Endothelial cell of umbilical vein (primary cell): ENCODE results near the gene TLX1. TPM values are rescaled to one million over a fixed set of nuclear protein-coding genes. Genes with fewer than 3 reads are reported as not detected.

Source experiments
- BruUV-seq: library from RNA; stranded (reverse); fragments of 400-500 nt; replicated peaks from 2 replicates; lab custom pipeline; 2021; lab: Mats Ljungman, UMichigan
- CTCF ChIA-PET: fragments of 300-600, 350-600 bp; sonication (Branson Sonifier 250); formaldehyde crosslinking; loops from one replicate; lab custom pipeline; 2021; ENCODE audit warnings: antibody characterized with exemption, inconsistent platforms; lab: Charles Lee
- POLR2A ChIA-PET: fragments of 300-600, 350-600 bp; sonication (Branson Sonifier 250); formaldehyde crosslinking; loops from one replicate; lab custom pipeline; 2021; ENCODE audit warnings: antibody characterized with exemption, inconsistent platforms; lab: Charles Lee
- DNase-seq: peaks from one replicate; pipeline ENCODE4 v3.0.0-alpha.2; 2011; ENCODE audit warnings: low read depth, low spot score
- FAIRE-seq: peaks from 2 replicates; lab custom pipeline; 2011; peaks lifted over from hg19 to GRCh38; lab: Jason Lieb, UNC
- H2AFZ ChIP-seq: 2 replicates; pipeline ENCODE4 v1.6.0; 2012; ENCODE audit warnings: low read depth, low read length, control low read depth, inconsistent platforms
- H3K27ac ChIP-seq: 2 replicates; pipeline ENCODE4 v1.5.1; 2011; ENCODE audit warnings: low read depth, mild to moderate bottlenecking, control low read depth, low read length, moderate library complexity; ENCODE audit not compliant: insufficient read depth
- H3K27me3 ChIP-seq, 2 experiments: 2 replicates each; pipeline versions ENCODE4 v1.6.0 to v1.6.1; 2011; ENCODE audit warnings: low read length in 2 of 2, mixed read lengths in 1 of 2; ENCODE audit not compliant: control insufficient read depth in 2 of 2, insufficient read depth in 2 of 2
- H3K36me3 ChIP-seq, 2 experiments: 2 replicates in 1 of 2; 3 replicates in 1 of 2; pipeline ENCODE4 v1.5.1; 2011; ENCODE audit warnings: low read length in 2 of 2, mild to moderate bottlenecking in 1 of 2, moderate library complexity in 1 of 2; ENCODE audit not compliant: control insufficient read depth in 2 of 2, insufficient read depth in 2 of 2; ENCODE audit errors: extremely low read depth in 1 of 2
- H3K4me1 ChIP-seq: 3 replicates; pipeline ENCODE4 v1.5.1; 2011; ENCODE audit warnings: mild to moderate bottlenecking, low read length; ENCODE audit not compliant: control insufficient read depth, insufficient read depth; ENCODE audit errors: extremely low read depth
- H3K4me2 ChIP-seq: 2 replicates; pipeline ENCODE4 v1.6.1; 2011; ENCODE audit warnings: low read length, control low read depth, mixed read lengths; ENCODE audit not compliant: insufficient read depth
- H3K4me3 ChIP-seq, 3 experiments: fragments of 200-600 bp in 1 of 3; sonication (generic), shearing (Covaris generic) in 1 of 3; replicated peaks in 1 of 3; 2 replicates each; pipeline ENCODE4 v1.5.1; 2011 to 2016; ENCODE audit warnings: control low read depth in 3 of 3, low read length in 3 of 3, mild to moderate bottlenecking in 2 of 3, inconsistent platforms in 1 of 3, low read depth in 1 of 3, moderate library complexity in 1 of 3; ENCODE audit not compliant: insufficient read depth in 1 of 3
- H3K79me2 ChIP-seq: 2 replicates; pipeline ENCODE4 v1.6.0; 2012; ENCODE audit warnings: low read length, inconsistent platforms; ENCODE audit not compliant: control insufficient read depth, insufficient read depth
- H3K9ac ChIP-seq: replicated peaks from 2 replicates; pipeline ENCODE3; 2011; ENCODE audit warnings: low read length, control low read depth; ENCODE audit not compliant: insufficient read depth; ENCODE audit errors: extremely low read depth
- H3K9me1 ChIP-seq: replicated peaks from 3 replicates; pipeline ENCODE4 v1.6.0; 2011; ENCODE audit warnings: mild to moderate bottlenecking, low read length; ENCODE audit not compliant: control insufficient read depth, insufficient read depth; ENCODE audit errors: extremely low read depth
- H3K9me3 ChIP-seq: replicated peaks from 2 replicates; pipeline ENCODE4 v1.5.1; 2012; ENCODE audit warnings: low read length, inconsistent platforms; ENCODE audit not compliant: control insufficient read depth, insufficient read depth
- H4K20me1 ChIP-seq: replicated peaks from 2 replicates; pipeline ENCODE3; 2011; ENCODE audit warnings: mild to moderate bottlenecking, low read length; ENCODE audit not compliant: control insufficient read depth, insufficient read depth; ENCODE audit errors: extremely low read depth
- EZH2 ChIP-seq: IDR thresholded peaks from 2 replicates; pipeline ENCODE4 v1.6.1; 2012; ENCODE audit warnings: borderline replicate concordance, low read depth, mild to moderate bottlenecking, moderate library complexity, low read length, inconsistent platforms; ENCODE audit not compliant: severe bottlenecking
- FOS ChIP-seq: IDR thresholded peaks from 2 replicates; pipeline ENCODE4 v1.6.1; 2011; ENCODE audit warnings: mild to moderate bottlenecking, low read length, moderate library complexity, borderline replicate concordance; ENCODE audit not compliant: insufficient read depth
- JUN ChIP-seq: IDR thresholded peaks from 2 replicates; pipeline ENCODE4 v1.6.1; 2011; ENCODE audit warnings: borderline replicate concordance, low read depth; ENCODE audit not compliant: insufficient read length, insufficient read depth
- MYC ChIP-seq: IDR thresholded peaks from one replicate; pipeline ENCODE4 v1.6.1; 2011; ENCODE audit warnings: mild to moderate bottlenecking, low read depth, low read length
- POLR2AphosphoS5 ChIP-seq: IDR thresholded peaks from 2 replicates; pipeline ENCODE4 v1.6.1; 2012; ENCODE audit warnings: low read depth, mild to moderate bottlenecking, control low read depth, low read length, moderate library complexity; ENCODE audit not compliant: insufficient read depth
- dilution Hi-C: fragments of 300-500 bp; cut with MboI; formaldehyde crosslinking; loops from one replicate; pipeline ENCODE4 v1.15.0; 2019; ENCODE audit warnings: low sequenced_read_pairs; ENCODE audit not compliant: extremely low pct_ligation_motif_present
- intact Hi-C: fragments of 100-400 bp; cut with micrococcal nuclease; formaldehyde crosslinking; loops from one replicate; pipeline ENCODE4 v1.10.0; 2022
- polyA plus RNA-seq, 4 experiments: library from polyadenylated mRNA; depleted of rRNA in 3 of 4; stranded (reverse) in 3 of 4; unstranded in 1 of 4; fragments of >200 nt; gene quantifications; 2 replicates each; pipeline versions ENCODE4 v1.2.1 to v1.2.3, GENCODE V29; 2011 to 2012; ENCODE audit warnings: missing spikeins in 1 of 4
- total RNA-seq: library from RNA; stranded (reverse); gene quantifications from 2 replicates; pipeline ENCODE4 v1.2.3, GENCODE V29; 2021
- TF ChIP-seq, protein P1 (sequence below): IDR thresholded peaks from 2 replicates; pipeline ENCODE4 v1.6.1; 2011; ENCODE audit not compliant: insufficient read depth, insufficient read length

TLX1 gene
- total and polyA plus RNA-seq, 2 donors (not counting 3 experiments of a cell fraction or from before 2014, with no cell fraction given): not detected

DNA sequence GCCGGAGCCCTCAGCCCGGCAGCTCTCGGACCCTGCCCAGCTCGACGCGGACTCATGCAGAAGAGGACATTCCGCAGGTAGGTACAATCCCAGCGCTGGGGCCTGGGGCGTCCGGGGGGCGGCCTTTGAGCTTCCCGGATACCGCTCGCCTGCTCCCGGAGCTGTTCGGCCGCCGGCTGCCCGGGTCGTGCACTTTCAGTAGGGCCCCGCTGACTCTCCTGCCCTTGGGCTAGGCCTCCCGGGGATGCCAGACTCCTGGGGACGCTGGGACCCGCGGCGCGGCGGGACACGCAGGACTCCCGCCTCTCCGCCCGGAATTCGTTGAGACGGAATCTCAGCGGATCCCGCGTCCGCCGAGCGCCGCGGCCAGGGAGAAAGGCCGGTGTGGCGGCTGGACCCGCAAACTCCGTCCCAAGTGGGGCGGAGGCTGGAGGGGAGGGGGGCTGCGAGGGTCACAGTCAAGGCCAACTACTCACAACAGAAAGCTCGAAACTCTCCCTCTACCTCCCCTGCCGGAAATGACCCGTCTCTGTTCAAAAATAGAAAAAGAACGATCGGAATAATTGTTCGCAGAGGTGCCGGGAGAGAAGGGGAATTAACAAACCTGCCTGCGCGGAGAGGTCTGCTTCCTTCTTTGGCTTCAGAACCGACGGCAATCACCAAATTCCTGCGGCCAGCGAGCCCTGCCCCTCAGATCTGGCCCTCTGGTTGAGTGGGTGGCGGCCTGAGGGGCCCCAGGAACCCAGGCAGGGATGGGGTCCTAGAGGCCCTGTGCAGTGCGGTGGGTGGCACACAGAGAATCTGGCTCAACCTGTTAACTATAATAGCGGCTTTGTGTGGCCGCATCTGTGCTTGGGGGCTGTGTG is 9.2 kb downstream of the TLX1 start:
- ChIA-PET CTCF (interaction anchor here (2.1 to 6.1 kb wide), 7 partner anchors 7 to 431 kb away, joined by 9 to 496 read pairs (median 32); no protein-coding TSS in a partner anchor), POLR2A (no interaction called here)
- peak; percentile 99 for TF ChIP-seq EZH2
- no peak for TF ChIP-seq POLR2AphosphoS5
- TF ChIP-seq, protein P1, sequence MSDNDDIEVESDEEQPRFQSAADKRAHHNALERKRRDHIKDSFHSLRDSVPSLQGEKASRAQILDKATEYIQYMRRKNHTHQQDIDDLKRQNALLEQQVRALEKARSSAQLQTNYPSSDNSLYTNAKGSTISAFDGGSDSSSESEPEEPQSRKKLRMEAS: no peak
- FAIRE-seq: no peak
- Histone ChIP-seq H3K9ac (no peak overlapping the region), H3K27me3 (peaks cover 91 to 94% of the 10 kb centered on the region in 2 experiments), H3K9me3 (no peaks in the 10 kb centered on the region), H3K4me1 (no peaks in the 10 kb centered on the region), H3K27ac (no peak overlapping the region), H3K4me3 (no peak overlapping the region), H3K79me2 (no peaks in the 10 kb centered on the region), H3K9me1 (no peaks in the 10 kb centered on the region), H2AFZ (no peak overlapping the region), H3K36me3 (no peaks in the 10 kb centered on the region), H3K4me2 (no peak overlapping the region), H4K20me1 (no peaks in the 10 kb centered on the region)
- no TSS peak for BruUV-seq
- intact Hi-C loops (no loop called here), dilution Hi-C loops (no loop called here)
- DNase-seq: no peak

- no peak overlapping the region for H3K4me2 ChIP-seq
- DNase-seq (no peak), FAIRE-seq (no peak)
- H3K27ac ChIP-seq: no peak overlapping the region
- H3K9me3 ChIP-seq: no peaks in the 10 kb centered on the region
- H3K4me3 ChIP-seq: no peak overlapping the region
- dilution Hi-C loops (no loop called here), intact Hi-C loops (no loop called here)
- H3K36me3 ChIP-seq: no peaks in the 10 kb centered on the region
- H3K4me1 ChIP-seq: no peaks in the 10 kb centered on the region
- H3K79me2 ChIP-seq: no peaks in the 10 kb centered on the region
- BruUV-seq: no TSS peak
- ChIA-PET POLR2A (no interaction called here), CTCF (interaction anchor here (0.6 to 6.1 kb wide), 22 partner anchors 8 to 1295 kb away, joined by 3 to 496 read pairs (median 11); partner anchors contain the start of gene KAZALD1)
- H3K9ac ChIP-seq: no peak overlapping the region
- H3K27me3 ChIP-seq: peaks cover 90 to 94% of the 10 kb centered on the region in 2 experiments
- H2AFZ ChIP-seq: no peak overlapping the region
- no peaks in the 10 kb centered on the region for H3K9me1 ChIP-seq
- no peaks in the 10 kb centered on the region for H4K20me1 ChIP-seq
- no peak for TF ChIP-seq JUN
- no peak for TF ChIP-seq FOS
- TF ChIP-seq MYC: no peak
- TF ChIP-seq EZH2: no peak
Measured at GRCh38 chr10:101140950-101141615, 10.0 kb downstream of the TLX1 start.
